GM13976 (cell line): ENCODE results near the gene ATXN2.
"Not testable (repeated sequence)": the region's sequence is repeated elsewhere in the genome, so short reads cannot be mapped to it uniquely, and the experiment has no call there.

ENCODE experiments used
- DNase-seq: peaks from one replicate; pipeline ENCODE4 v3.0.0; 2012; ENCODE audit warnings: low spot score
- CTCF ChIP-seq: IDR thresholded peaks from 2 replicates; pipeline ENCODE4 v1.5.1; 2012; ENCODE audit warnings: borderline replicate concordance, mild to moderate bottlenecking; ENCODE audit not compliant: insufficient read depth; ENCODE audit errors: extremely low read depth, missing control alignments, control extremely low read depth
- in situ Hi-C: fragments of 300-500 bp; cut with MboI; formaldehyde crosslinking; loops from one replicate; pipeline ENCODE4 v1.12.0; 2022; ENCODE audit warnings: low sequenced_read_pairs, mixed read lengths, inconsistent platforms; ENCODE audit not compliant: unreplicated experiment

ATXN2 gene

GRCh38 chr12:111494676-111495075 is 104.4 kb downstream of the ATXN2 start:
- DNase-seq = no peak
- no peak for TF ChIP-seq CTCF
- in situ Hi-C loops = no loop called here

- DNase-seq, in situ Hi-C loops: not testable (repeated sequence)
These were observed 106.1 kb downstream of the ATXN2 start for GRCh38 chr12:111492979-111493378.

- DNase-seq = no peak
- in situ Hi-C loops = no loop called here
- no peak for TF ChIP-seq CTCF
These were observed 110.3 kb downstream of the ATXN2 start for GRCh38 chr12:111488798-111489197.

- in situ Hi-C loops = no loop called here
- no peak for TF ChIP-seq CTCF
- no peak for DNase-seq
These were observed 110.8 kb downstream of the ATXN2 start for GRCh38 chr12:111488271-111488670.

- TF ChIP-seq CTCF = no peak
- no peak for DNase-seq
- in situ Hi-C loops = no loop called here
These were observed 116.7 kb downstream of the ATXN2 start for GRCh38 chr12:111482462-111482861.

- no peak for DNase-seq
- no peak for TF ChIP-seq CTCF
- in situ Hi-C loops = no loop called here
These were observed 127.9 kb downstream of the ATXN2 start for GRCh38 chr12:111471236-111471635.

- in situ Hi-C loops = no loop called here
- TF ChIP-seq CTCF = no peak
- DNase-seq = no peak
These were observed 129.7 kb downstream of the ATXN2 start for GRCh38 chr12:111469401-111469800.
